A549 (cell line): ENCODE measurements around the gene IGFBP3. TPM values are rescaled to one million over a fixed set of nuclear protein-coding genes. Genes with fewer than 3 reads are reported as not detected.
A peak's percentile ranks its signal among the peaks of the same experiment; 100 is the strongest.

Experiments
- ATAC-seq, 2 experiments: fragments of 200-7000 bp in 1 of 2; fragments of >200 bp in 1 of 2; cut with Nextera tagmentation in 1 of 2; cut with Tn5 transposase in 1 of 2; 3 replicates each; pipeline versions ENCODE4 v1.8.0 to v1.9.1; 2018 to 2020; ENCODE audit warnings: mild to moderate bottlenecking in 1 of 2, moderate library complexity in 1 of 2
- CTCF ChIA-PET: fragments of 300-600 bp; sonication (Branson Sonifier 250); formaldehyde crosslinking; extraction: SDS; loops from one replicate; lab custom pipeline; 2021; ENCODE audit warnings: antibody characterized with exemption, inconsistent platforms; lab: Yijun Ruan, JAX
- POLR2A ChIA-PET: fragments of 350-600 bp; formaldehyde crosslinking; extraction: SDS; loops from one replicate; lab custom pipeline; 2021; ENCODE audit warnings: antibody characterized with exemption, inconsistent platforms; lab: Yijun Ruan, JAX
- DNase-seq, 2 experiments: peaks; one replicate each; pipeline versions ENCODE4 v3.0.0 to v3.0.0-alpha.2; 2011 to 2016; ENCODE audit warnings: low read depth in 1 of 2, low spot score in 1 of 2
- FAIRE-seq: peaks from 2 replicates; lab custom pipeline; 2011; peaks lifted over from hg19 to GRCh38; lab: Jason Lieb, UNC
- H3K27ac ChIP-seq, 2 experiments: fragments of >200 bp; sonication (Bioruptor Twin); formaldehyde crosslinking; 3 replicates each; pipeline ENCODE4 v1.5.1; 2016 to 2017
- H3K4me1 ChIP-seq: fragments of >200 bp; sonication (Bioruptor Twin); formaldehyde crosslinking; 3 replicates; pipeline ENCODE4 v1.6.1; 2016
- H3K4me2 ChIP-seq: fragments of >200 bp; sonication (Bioruptor Twin); formaldehyde crosslinking; 3 replicates; pipeline ENCODE4 v1.6.1; 2016
- H3K4me3 ChIP-seq: fragments of >200 bp; sonication (Bioruptor Twin); formaldehyde crosslinking; 3 replicates; pipeline ENCODE4 v1.5.1; 2016
- H3K9me3 ChIP-seq: fragments of >200 bp; sonication (Bioruptor Twin); formaldehyde crosslinking; 3 replicates; pipeline ENCODE4 v1.6.1; 2016
- CEBPB ChIP-seq, 2 experiments: fragments of >200 bp in 1 of 2; sonication (Bioruptor Twin) in 1 of 2; formaldehyde crosslinking in 1 of 2; IDR thresholded peaks; 2 replicates each; pipeline ENCODE4 v1.6.1; 2012 to 2016
- EHMT2 ChIP-seq: fragments of 200-600 bp; sonication (generic); IDR thresholded peaks from 2 replicates; pipeline ENCODE4 v1.6.1; 2016; ENCODE audit warnings: antibody characterized with exemption, low read depth, mild to moderate bottlenecking, moderate library complexity
- FOSB ChIP-seq: fragments of 250-450 bp; sonication (Bioruptor Pico); IDR thresholded peaks from 2 replicates; pipeline ENCODE4 v1.5.0; 2020; ENCODE audit warnings: mild to moderate bottlenecking, moderate library complexity
- FOXS1 ChIP-seq: fragments of 250-450 bp; sonication (Bioruptor Pico); IDR thresholded peaks from 2 replicates; pipeline ENCODE4 v1.5.0; 2020; ENCODE audit warnings: mild to moderate bottlenecking, moderate library complexity
- GATA3 ChIP-seq: IDR thresholded peaks from 2 replicates; pipeline ENCODE4 v1.6.1; 2012; ENCODE audit warnings: borderline replicate concordance
- HOXB13 ChIP-seq: fragments of 250-450 bp; sonication (Bioruptor Pico); IDR thresholded peaks from 2 replicates; pipeline ENCODE4 v1.5.0; 2020; ENCODE audit warnings: low read depth, mild to moderate bottlenecking, moderate library complexity
- HOXB5 ChIP-seq: fragments of 250-450 bp; sonication (Bioruptor Pico); IDR thresholded peaks from 2 replicates; pipeline ENCODE4 v1.5.0; 2020; ENCODE audit warnings: mild to moderate bottlenecking, moderate library complexity
- JUNB ChIP-seq: fragments of >200 bp; sonication (Bioruptor Twin); formaldehyde crosslinking; IDR thresholded peaks from 2 replicates; pipeline ENCODE4 v1.6.1; 2016
- KDM5A ChIP-seq: fragments of 200-600 bp; sonication (generic); IDR thresholded peaks from 2 replicates; pipeline ENCODE4 v1.6.1; 2016; ENCODE audit warnings: antibody characterized with exemption, mild to moderate bottlenecking
- MYC ChIP-seq: IDR thresholded peaks from 2 replicates; pipeline ENCODE4 v1.6.1; 2012; ENCODE audit warnings: mild to moderate bottlenecking, inconsistent platforms, low read length, improper control_type of control experiment, borderline replicate concordance
- NFE2L2 ChIP-seq: fragments of 150-350 bp; conservative IDR thresholded peaks from 2 replicates; pipeline ENCODE4 v1.6.1; 2014; ENCODE audit warnings: low read length
- PHF8 ChIP-seq: fragments of 200-600 bp; sonication (generic); IDR thresholded peaks from 2 replicates; pipeline ENCODE4 v1.6.1; 2016; ENCODE audit warnings: low read depth, mild to moderate bottlenecking, antibody characterized with exemption, moderate library complexity, borderline replicate concordance
- POLR2A ChIP-seq: IDR thresholded peaks from 2 replicates; pipeline ENCODE4 v1.6.1; 2012; ENCODE audit warnings: mild to moderate bottlenecking, low read length
- RCOR1 ChIP-seq: fragments of 150-350 bp; IDR thresholded peaks from 2 replicates; pipeline ENCODE4 v1.6.1; 2014; ENCODE audit warnings: antibody characterized with exemption, low read length, low read depth
- RFX5 ChIP-seq: fragments of 450-650 bp; IDR thresholded peaks from 2 replicates; pipeline ENCODE4 v1.7.1; 2014; ENCODE audit warnings: antibody characterized with exemption, mild to moderate bottlenecking, moderate library complexity
- TFCP2L1 ChIP-seq: fragments of 250-450 bp; sonication (Bioruptor Pico); IDR thresholded peaks from 2 replicates; pipeline ENCODE4 v1.5.0; 2021; ENCODE audit warnings: mild to moderate bottlenecking
- USF2 ChIP-seq: fragments of 450-650 bp; IDR thresholded peaks from 2 replicates; pipeline ENCODE4 v1.6.1; 2014; ENCODE audit warnings: antibody characterized with exemption
- ZNF302 ChIP-seq: fragments of 250-450 bp; sonication (Bioruptor Pico); IDR thresholded peaks from 2 replicates; pipeline ENCODE4 v1.9.0; 2021; ENCODE audit warnings: inconsistent platforms, mild to moderate bottlenecking, moderate library complexity
- ZSCAN20 ChIP-seq: fragments of 250-450 bp; sonication (Bioruptor Pico); IDR thresholded peaks from 2 replicates; pipeline ENCODE4 v1.8.0; 2022; ENCODE audit warnings: mild to moderate bottlenecking, moderate library complexity
- WGBS: methylation state at CpG from one replicate; pipeline ENCODE4 v1.1.6; 2017; ENCODE audit errors: missing lambda C conversion rate; 5-methylcytosine and 5-hydroxymethylcytosine counted together
- polyA plus RNA-seq, 4 experiments: library from polyadenylated mRNA; depleted of rRNA in 3 of 4; stranded (reverse); fragments of >200 nt; fragmentation: RNase III in 1 of 4; extraction: RNeasy Plus Mini Kit Qiagen cat#74134 plus additional on column Dnase treatment in 1 of 4; gene quantifications; 2 replicates in 3 of 4; 3 replicates in 1 of 4; pipeline ENCODE4 v1.2.3, GENCODE V29; 2011 to 2017
- TF ChIP-seq, protein P1 (sequence below): fragments of 150-350 bp; IDR thresholded peaks from 2 replicates; pipeline ENCODE4 v1.6.1; 2014; ENCODE audit warnings: low read depth, mild to moderate bottlenecking, low read length
- TF ChIP-seq, protein P2 (sequence below): IDR thresholded peaks from 2 replicates; pipeline ENCODE4 v1.6.1; 2012

The IGFBP3 gene
- polyA plus RNA-seq, 2 of the 4 experiments (the other 2 are of a cell fraction): 153 to 291 TPM

DNA sequence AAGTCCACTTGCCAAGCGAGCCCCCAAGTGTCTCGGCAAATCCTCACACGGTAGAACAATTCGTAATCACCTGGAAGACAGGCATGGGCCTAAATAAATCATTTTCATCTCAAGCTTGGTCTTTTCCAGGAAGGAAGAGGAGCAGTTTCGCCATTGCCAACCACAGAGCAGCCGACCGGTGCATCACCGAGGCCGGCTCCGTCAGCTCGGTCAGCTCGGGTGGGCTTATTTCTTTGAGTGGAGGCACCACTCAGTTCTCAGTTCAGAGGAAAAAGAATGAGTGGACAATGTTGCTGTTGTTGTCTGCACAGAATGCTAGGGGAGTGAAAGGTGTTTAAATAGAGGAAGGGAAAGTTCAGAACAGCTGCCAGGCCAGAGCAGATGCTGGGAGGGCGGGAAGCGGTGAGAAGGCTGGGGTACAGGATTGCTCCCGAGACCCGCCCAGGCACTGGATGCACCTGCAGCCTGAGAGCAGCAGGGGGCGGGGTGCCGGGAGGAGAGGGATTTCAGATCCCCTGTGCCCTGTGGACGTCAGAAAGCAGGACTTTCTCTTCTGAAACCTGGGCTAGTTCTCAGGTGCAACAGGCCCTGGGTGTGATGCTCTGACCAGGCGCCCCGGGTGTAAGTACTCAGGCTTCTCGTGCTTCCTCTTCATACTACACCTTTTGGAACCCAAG, 17.7 kb upstream of the IGFBP3 start:
- ATAC-seq: peak in 1 of 2 experiments; percentile 56; a peak in 3 of 6 replicates
- ChIA-PET CTCF (interaction anchor here (0.6 to 6.9 kb wide), 4 partner anchors 16 to 69 kb away, joined by 3 to 54 read pairs (median 3); partner anchors contain the start of gene IGFBP3), POLR2A (no interaction called here)
- 91% methylated on average over 22 of the region's 22 CpGs for WGBS
- DNase-seq: no peak
- H3K4me1 ChIP-seq: no peaks in the 10 kb centered on the region
- H3K9me3 ChIP-seq: no peaks in the 10 kb centered on the region
- H3K27ac ChIP-seq: no peak overlapping the region
- no peak overlapping the region for H3K4me2 ChIP-seq
- FAIRE-seq: no peak
- TF ChIP-seq MYC (no peak), CEBPB (IDR thresholded peaks at IDR 0.05) (no peak), HOXB5 (CRISPR knock-in tag) (no peak), KDM5A (no peak), EHMT2 (no peak), FOXS1 (CRISPR knock-in tag) (no peak), ZNF302 (no peak)
- TF ChIP-seq, protein P1, sequence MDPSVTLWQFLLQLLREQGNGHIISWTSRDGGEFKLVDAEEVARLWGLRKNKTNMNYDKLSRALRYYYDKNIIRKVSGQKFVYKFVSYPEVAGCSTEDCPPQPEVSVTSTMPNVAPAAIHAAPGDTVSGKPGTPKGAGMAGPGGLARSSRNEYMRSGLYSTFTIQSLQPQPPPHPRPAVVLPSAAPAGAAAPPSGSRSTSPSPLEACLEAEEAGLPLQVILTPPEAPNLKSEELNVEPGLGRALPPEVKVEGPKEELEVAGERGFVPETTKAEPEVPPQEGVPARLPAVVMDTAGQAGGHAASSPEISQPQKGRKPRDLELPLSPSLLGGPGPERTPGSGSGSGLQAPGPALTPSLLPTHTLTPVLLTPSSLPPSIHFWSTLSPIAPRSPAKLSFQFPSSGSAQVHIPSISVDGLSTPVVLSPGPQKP: no peak
- TF ChIP-seq, protein P2, sequence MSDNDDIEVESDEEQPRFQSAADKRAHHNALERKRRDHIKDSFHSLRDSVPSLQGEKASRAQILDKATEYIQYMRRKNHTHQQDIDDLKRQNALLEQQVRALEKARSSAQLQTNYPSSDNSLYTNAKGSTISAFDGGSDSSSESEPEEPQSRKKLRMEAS: no peak
- H3K4me3 ChIP-seq: no peak overlapping the region

- DNase-seq (no peak), ATAC-seq (no peak), FAIRE-seq (no peak)
- Histone ChIP-seq H3K4me3 (no peak overlapping the region), H3K9me3 (no peaks in the 10 kb centered on the region), H3K27ac (no peak overlapping the region), H3K4me2 (no peak overlapping the region), H3K4me1 (no peaks in the 10 kb centered on the region)
- TF ChIP-seq FOSB (CRISPR knock-in tag) (no peak), RFX5 (no peak), ZSCAN20 (CRISPR knock-in tag) (no peak), HOXB13 (CRISPR knock-in tag) (no peak), USF2 (no peak), POLR2A (no peak), TFCP2L1 (CRISPR knock-in tag) (no peak), NFE2L2 (no peak), GATA3 (no peak), RCOR1 (no peak), PHF8 (no peak)
- CTCF ChIA-PET: interaction anchor here (0.8 to 6.9 kb wide), 3 partner anchors 15 to 23 kb away, joined by 3 to 54 read pairs (median 3); partner anchors contain the start of gene IGFBP3
- POLR2A ChIA-PET: no interaction called here
- WGBS: 84% methylated on average over 2 of the region's 2 CpGs
These were observed 16.8 kb upstream of the IGFBP3 start for GRCh38 chr7:45937862-45938261.

GRCh38 chr7:45937301-45937700, 16.2 kb upstream of the IGFBP3 start:
- WGBS: 81% methylated on average over 4 of the region's 6 CpGs
- TF ChIP-seq CEBPB (IDR thresholded peaks at IDR 0.05) (no peak), HOXB5 (CRISPR knock-in tag) (no peak), JUNB (no peak)
- TF ChIP-seq, protein P2: no peak
- no peak for FAIRE-seq
- Histone ChIP-seq H3K9me3 (no peaks in the 10 kb centered on the region), H3K4me2 (no peak overlapping the region), H3K4me3 (no peak overlapping the region), H3K4me1 (no peaks in the 10 kb centered on the region), H3K27ac (no peak overlapping the region)
- ChIA-PET CTCF (interaction anchor here (1.4 to 6.9 kb wide), 2 partner anchors 14 to 24 kb away, joined by 3 to 54 read pairs; partner anchors contain the start of gene IGFBP3), POLR2A (no interaction called here)
- ATAC-seq: no peak
- no peak for DNase-seq
